Activated naive CD8-positive, alpha-beta T cell treated with anti-CD3 and anti-CD28 coated beads, Interleukin-2, amount 50 U/mL, for 16 hours (primary cell): Measurements from ENCODE around the gene SCARB2.
"Not testable (repeated sequence)": the region's sequence is repeated elsewhere in the genome, so short reads cannot be mapped to it uniquely, and the experiment has no call there.

Experiments used
- DNase-seq: peaks from one replicate; pipeline ENCODE4 v3.0.0-alpha.2; 2020; ENCODE audit warnings: low read depth, low spot score

SCARB2 gene

GRCh38 chr4:76213415-76214176 lies at the start of gene SCARB2:
Gene SCARB2, minus strand, starts transcription at chr4:76213824. Its CDS starts 281 bp downstream, at chr4:76213543.
- peak; percentile 7 for DNase-seq

- DNase-seq = no peak
Observed at GRCh38 chr4:76260571-76260970, 46.9 kb upstream of the SCARB2 start.

DNA sequence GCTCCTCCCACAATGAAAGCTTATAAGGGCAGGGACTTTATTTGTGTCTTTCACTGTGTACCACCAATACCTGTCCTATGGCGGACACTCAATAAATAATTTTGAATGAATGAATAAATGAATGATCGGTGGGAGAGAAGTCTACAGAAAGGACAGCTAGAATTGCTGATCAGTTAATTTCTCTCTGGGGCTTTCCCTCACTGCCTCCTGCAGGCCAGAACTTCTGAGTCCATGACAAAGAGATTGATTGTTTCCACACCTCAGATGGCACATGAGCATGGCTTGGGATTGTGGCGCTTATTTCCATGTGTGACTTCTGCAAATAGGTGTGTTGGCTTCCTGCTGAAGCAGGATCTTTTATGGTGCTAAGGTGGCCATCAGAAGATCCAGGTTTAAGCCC lies 44.2 kb upstream of the SCARB2 start:
- no peak for DNase-seq

DNA sequence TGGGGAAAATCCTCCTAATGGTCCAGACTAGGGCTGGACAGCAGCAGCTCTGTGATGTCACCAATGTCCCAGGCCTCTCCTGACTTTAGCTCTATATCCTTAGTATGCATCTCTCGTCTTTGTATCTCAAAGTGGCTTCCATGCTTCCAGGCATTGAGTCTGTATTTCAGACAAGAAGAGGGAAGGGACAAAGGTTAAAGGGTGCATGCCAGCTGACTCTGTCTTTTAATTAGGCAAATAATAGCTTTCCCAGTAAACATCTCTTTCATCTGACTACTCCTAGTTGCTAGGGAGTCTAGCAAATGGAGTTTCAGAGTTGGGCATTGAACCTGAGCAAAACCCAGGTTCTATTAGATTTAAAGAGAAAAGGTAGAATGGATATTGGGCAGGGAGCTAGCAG lies 43.3 kb upstream of the SCARB2 start:
- no peak for DNase-seq

GRCh38 chr4:76256032-76256431 lies 42.4 kb upstream of the SCARB2 start:
- no peak for DNase-seq

- no peak for DNase-seq
Observed at GRCh38 chr4:76253511-76253910, 39.9 kb upstream of the SCARB2 start.

- DNase-seq = no peak
Observed at GRCh38 chr4:76252271-76252653, 38.6 kb upstream of the SCARB2 start.

DNA sequence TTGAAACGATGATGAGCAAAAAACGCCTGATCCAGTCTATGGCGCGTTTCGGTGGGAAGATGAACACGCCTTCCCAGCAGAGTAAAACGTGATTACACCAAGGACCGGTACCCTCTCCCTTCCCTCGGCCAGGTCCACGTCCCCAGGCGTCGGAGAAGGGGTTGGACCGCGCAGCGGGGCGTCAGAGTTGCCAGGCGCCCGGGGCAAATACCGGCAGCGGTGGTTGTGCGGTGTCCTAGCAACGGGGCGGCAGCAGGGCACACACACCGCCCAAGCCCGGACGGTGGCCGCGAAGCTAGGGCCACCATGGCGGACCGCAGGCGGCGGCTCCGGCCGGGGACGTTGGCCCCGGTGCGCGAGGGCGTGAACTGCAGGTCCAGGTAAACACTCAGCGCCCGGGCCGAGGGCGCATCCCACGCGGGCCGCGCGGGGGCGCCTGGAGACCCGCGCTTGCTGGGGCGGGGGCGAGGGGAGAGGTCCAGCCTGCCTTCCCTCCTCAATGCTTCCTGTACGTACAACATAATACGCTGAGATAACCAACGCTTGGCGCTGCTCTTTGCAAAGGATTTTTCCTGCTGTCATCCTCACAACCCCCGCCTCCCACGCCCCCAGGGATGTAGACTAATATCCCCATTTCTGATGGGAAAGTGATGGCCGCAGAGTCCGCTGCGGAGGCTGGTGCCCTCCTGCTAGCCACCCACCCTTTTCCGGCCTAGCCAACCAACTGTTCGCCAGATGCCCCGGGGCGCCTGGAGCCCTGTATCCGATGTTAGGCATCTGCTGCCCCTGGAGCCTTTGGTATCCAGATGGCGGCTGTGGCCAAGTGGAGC lies 38.0 kb upstream of the SCARB2 start, which contains the start of gene FAM47E:
TSS of gene FAM47E (plus strand) at position 281 of the 830 bp plus-strand sequence. CDS start at position 307, 26 bp downstream.
- no peak for DNase-seq

DNA sequence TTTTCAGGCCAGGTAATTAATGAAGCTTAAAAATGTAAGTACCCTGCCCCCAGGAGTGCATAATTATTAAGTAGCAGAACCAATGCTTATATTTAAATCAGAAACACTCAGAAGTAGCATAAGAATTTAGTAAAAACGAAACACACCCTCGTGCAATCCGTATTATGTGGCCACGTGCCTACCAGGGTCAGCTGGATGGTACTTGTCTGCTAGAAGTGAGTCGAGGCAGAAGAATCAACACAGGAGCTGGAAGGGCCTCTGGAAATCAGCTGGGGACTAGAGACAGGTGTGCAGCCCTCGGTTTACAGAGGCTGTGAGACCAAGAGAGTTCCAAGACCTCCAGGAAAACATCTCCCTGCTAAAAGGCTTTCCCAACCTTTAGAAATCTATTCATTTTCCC lies 37.3 kb upstream of the SCARB2 start:
- DNase-seq = no peak

- no peak for DNase-seq
Observed at GRCh38 chr4:76246852-76247251, 33.2 kb upstream of the SCARB2 start.

DNA sequence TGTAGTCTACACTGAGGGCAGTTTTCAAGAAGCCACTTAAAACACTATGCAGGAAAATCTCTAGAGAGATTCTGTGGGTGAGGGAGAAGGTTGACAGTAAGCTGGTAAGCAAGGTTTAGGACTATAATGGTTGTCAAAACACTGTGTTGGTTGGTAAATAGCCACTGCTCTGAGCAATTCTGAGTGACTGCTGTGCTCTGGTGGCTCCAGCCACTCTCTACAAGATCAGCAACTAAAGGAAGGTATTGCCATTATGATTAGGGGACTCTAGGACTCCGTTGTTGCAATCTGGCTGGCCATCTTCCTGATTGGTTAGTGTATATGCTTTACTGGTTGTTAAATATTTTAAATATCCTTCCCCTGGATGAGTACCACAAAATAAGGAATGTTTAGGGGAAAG lies 32.4 kb upstream of the SCARB2 start:
- no peak for DNase-seq

- DNase-seq = not testable (repeated sequence)
Observed at GRCh38 chr4:76243877-76244276, 30.3 kb upstream of the SCARB2 start.

- no peak for DNase-seq
Observed at GRCh38 chr4:76240236-76240635, 26.6 kb upstream of the SCARB2 start.

DNA sequence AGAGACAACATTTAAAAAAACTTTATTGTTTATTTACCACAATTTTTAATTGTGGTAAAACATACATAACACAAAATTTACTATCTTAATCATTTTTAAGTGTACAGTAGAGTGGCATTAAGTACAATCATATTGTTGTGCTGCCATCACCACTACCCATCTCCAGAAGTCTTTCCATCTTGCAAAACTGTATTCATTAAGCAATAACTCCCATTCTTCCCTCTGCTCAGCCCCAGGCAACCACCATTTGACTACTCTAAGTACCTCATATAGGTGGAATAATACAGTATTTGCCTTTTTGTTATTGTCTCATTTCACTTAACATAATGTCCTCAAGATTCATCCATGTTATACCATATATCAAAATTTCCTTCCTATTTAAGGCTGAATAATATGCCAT lies 25.1 kb upstream of the SCARB2 start:
- DNase-seq = no peak

GRCh38 chr4:76238236-76238635 lies 24.6 kb upstream of the SCARB2 start:
- no peak for DNase-seq

- DNase-seq = no peak
Observed at GRCh38 chr4:76235915-76236314, 22.3 kb upstream of the SCARB2 start.

DNA sequence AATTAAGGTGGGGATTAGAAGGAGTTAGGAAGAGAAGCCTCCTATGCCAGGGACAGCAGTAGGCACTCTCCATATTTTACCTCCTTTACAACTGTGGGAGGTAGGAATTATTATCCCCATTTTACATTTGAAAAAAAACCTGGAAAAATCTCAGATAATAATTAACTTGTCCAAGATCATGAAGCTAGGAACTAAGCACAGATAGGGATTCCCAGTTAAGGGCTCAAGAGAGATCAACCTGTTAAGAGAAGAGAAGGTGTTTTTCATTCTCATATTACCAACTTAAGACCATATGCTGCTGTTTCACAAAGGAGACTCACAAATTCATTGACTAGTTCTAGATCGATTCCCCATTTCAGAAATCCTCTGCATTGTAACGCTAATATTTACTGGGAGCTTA lies 21.8 kb upstream of the SCARB2 start:
- DNase-seq = no peak

DNA sequence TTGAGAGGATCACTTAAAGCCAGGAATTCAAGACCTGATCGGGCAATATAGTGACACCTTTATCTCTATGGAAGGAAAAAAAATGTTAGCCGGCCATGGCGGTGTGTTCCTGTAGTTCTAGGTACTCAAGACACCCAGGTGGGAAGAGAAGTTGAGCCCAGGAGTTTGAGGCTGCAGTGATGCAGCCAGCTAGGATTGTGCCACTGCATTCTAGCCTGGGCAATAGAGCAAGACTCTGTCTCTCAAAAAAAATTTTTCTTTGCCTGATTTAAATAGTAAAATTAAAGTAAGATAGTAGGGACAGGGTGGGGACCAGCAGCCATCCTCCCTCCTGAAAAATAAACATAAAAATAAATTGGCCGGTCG lies 21.0 kb upstream of the SCARB2 start:
- DNase-seq = no peak

GRCh38 chr4:76233967-76234678 lies 20.5 kb upstream of the SCARB2 start:
- DNase-seq = no peak

GRCh38 chr4:76233529-76233928 lies 19.9 kb upstream of the SCARB2 start:
- DNase-seq = no peak

- DNase-seq = no peak
Observed at GRCh38 chr4:76233083-76233482, 19.5 kb upstream of the SCARB2 start.

DNA sequence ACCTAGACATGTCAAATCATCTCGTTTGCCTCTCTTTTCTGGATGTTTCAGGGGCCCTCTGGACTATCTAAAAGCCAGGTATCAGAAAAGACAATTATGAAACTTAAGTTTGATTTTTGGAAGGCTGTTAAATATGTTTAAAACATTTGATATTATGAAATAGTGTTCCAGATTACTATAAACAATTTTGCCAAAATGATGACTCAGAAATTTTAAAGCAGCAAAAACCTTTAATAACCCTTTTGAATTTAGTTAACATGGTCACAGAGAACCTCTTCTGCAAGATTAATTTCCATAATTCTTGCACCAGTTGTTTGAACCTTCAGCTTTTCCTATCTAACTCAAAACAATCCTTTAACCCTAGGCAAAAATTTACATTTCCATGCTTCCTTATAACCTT lies 19.1 kb upstream of the SCARB2 start:
- DNase-seq = no peak
